Activated CD8-positive, alpha-beta memory T cell treated with anti-CD3 and anti-CD28 coated beads, Interleukin-2, amount 10 ng/mL, durations not matched to agents 7 days and 5 days (primary cell): ENCODE data around the gene PPY. TPM values are rescaled to one million over a fixed set of nuclear protein-coding genes. Genes with fewer than 3 reads are reported as not detected.
"Not testable (repeated sequence)": the region's sequence is repeated elsewhere in the genome, so short reads cannot be mapped to it uniquely, and the experiment has no call there.

ENCODE experiments used
- ATAC-seq: fragments of 150-1000 bp; cut with Tn5 transposase; one replicate; pipeline ENCODE4 v1.10.0; 2021; ENCODE audit warnings: moderate library complexity
- CTCF ChIA-PET: fragments of 350-600 bp; sonication (Branson Sonifier 250); formaldehyde crosslinking; loops from one replicate; lab custom pipeline; 2021; ENCODE audit warnings: antibody characterized with exemption; lab: Charles Lee
- DNase-seq: peaks from one replicate; pipeline ENCODE4 v3.0.0-alpha.2; 2020
- H3K27ac Mint-ChIP-seq: one replicate; pipeline ENCODE4 v1.8.0; 2021; ENCODE audit warnings: mild to moderate bottlenecking, mixed read lengths
- H3K27me3 Mint-ChIP-seq: one replicate; pipeline ENCODE4 v1.8.0; 2021; ENCODE audit warnings: mixed read lengths
- H3K36me3 Mint-ChIP-seq: one replicate; pipeline ENCODE4 v1.8.0; 2021; ENCODE audit warnings: mild to moderate bottlenecking, mixed read lengths
- H3K4me1 Mint-ChIP-seq: one replicate; pipeline ENCODE4 v1.8.0; 2021; ENCODE audit warnings: mixed read lengths
- H3K4me3 Mint-ChIP-seq: one replicate; pipeline ENCODE4 v1.8.0; 2021; ENCODE audit warnings: mild to moderate bottlenecking, moderate library complexity, mixed read lengths
- H3K9me3 Mint-ChIP-seq: one replicate; pipeline ENCODE4 v1.8.0; 2022; ENCODE audit warnings: low read depth, mixed read lengths
- total RNA-seq, 2 experiments: library from RNA; stranded (reverse); gene quantifications; one replicate each; pipeline ENCODE4 v1.2.3, GENCODE V29; 2021

PPY gene
- total RNA-seq, 2 experiments from 2014 or later = not detected

GRCh38 chr17:43956222-43956621 lies 13.9 kb upstream of the PPY start:
- H3K9me3 Mint-ChIP-seq = no peaks in the 10 kb centered on the region
- peaks cover 47% of the 10 kb centered on the region for H3K27me3 Mint-ChIP-seq
- CTCF ChIA-PET = no interaction called here
- H3K36me3 Mint-ChIP-seq = no peaks in the 10 kb centered on the region
- no peak overlapping the region for H3K27ac Mint-ChIP-seq
- no peak for DNase-seq
- H3K4me1 Mint-ChIP-seq = peaks cover 3% of the 10 kb centered on the region
- no peak for ATAC-seq
- H3K4me3 Mint-ChIP-seq = no peak overlapping the region

- DNase-seq (no peak), ATAC-seq (no peak)
- peaks cover 68% of the 10 kb centered on the region for H3K27me3 Mint-ChIP-seq
- no peaks in the 10 kb centered on the region for H3K36me3 Mint-ChIP-seq
- H3K27ac Mint-ChIP-seq = no peak within 1 kb of the TSS
- H3K4me1 Mint-ChIP-seq = peaks cover 7% of the 10 kb centered on the region
- CTCF ChIA-PET = interaction anchor here (1.8 kb wide), 1 partner anchor 10 kb away, joined by 4 read pairs; no protein-coding TSS in a partner anchor
- H3K9me3 Mint-ChIP-seq = no peaks in the 10 kb centered on the region
- H3K4me3 Mint-ChIP-seq = no peak within 1 kb of the TSS
Measured at GRCh38 chr17:43953746-43954145, 11.5 kb upstream of the PPY start, which contains the start of gene PYY. PYY (minus strand) TSS chr17:43953940; CDS start chr17:43953483, 457 bp downstream.

GRCh38 chr17:43952724-43953666 lies 10.7 kb upstream of the PPY start:
- H3K27me3 Mint-ChIP-seq = peaks cover 68% of the 10 kb centered on the region
- H3K9me3 Mint-ChIP-seq = no peaks in the 10 kb centered on the region
- ATAC-seq (peak; percentile 27), DNase-seq (no peak)
- no peaks in the 10 kb centered on the region for H3K36me3 Mint-ChIP-seq
- CTCF ChIA-PET = interaction anchor here (0.9 kb wide), 1 partner anchor 75 kb away, joined by 3 read pairs; no protein-coding TSS in a partner anchor
- H3K4me1 Mint-ChIP-seq = peaks cover 7% of the 10 kb centered on the region
- no peak overlapping the region for H3K27ac Mint-ChIP-seq
- H3K4me3 Mint-ChIP-seq = no peak overlapping the region

GRCh38 chr17:43952351-43952723 lies 10.1 kb upstream of the PPY start:
- Mint-ChIP-seq H3K27ac (no peak overlapping the region), H3K36me3 (no peaks in the 10 kb centered on the region), H3K9me3 (no peaks in the 10 kb centered on the region), H3K4me1 (peaks cover 7% of the 10 kb centered on the region), H3K27me3 (peaks cover 73% of the 10 kb centered on the region), H3K4me3 (no peak overlapping the region)
- DNase-seq = no peak
- CTCF ChIA-PET = interaction anchor here (0.9 to 1.4 kb wide), 2 partner anchors 14 to 74 kb away, joined by 3 read pairs; no protein-coding TSS in a partner anchor
- ATAC-seq = no peak

GRCh38 chr17:43951750-43952149 lies 9.5 kb upstream of the PPY start:
- no peaks in the 10 kb centered on the region for H3K36me3 Mint-ChIP-seq
- no peaks in the 10 kb centered on the region for H3K9me3 Mint-ChIP-seq
- ATAC-seq (no peak), DNase-seq (no peak)
- H3K4me1 Mint-ChIP-seq = peaks cover 7% of the 10 kb centered on the region
- peaks cover 73% of the 10 kb centered on the region for H3K27me3 Mint-ChIP-seq
- CTCF ChIA-PET = interaction anchor here (0.9 to 2.1 kb wide), 3 partner anchors 13 to 73 kb away, joined by 3 to 5 read pairs (median 3); no protein-coding TSS in a partner anchor
- no peak overlapping the region for H3K27ac Mint-ChIP-seq
- no peak overlapping the region for H3K4me3 Mint-ChIP-seq

GRCh38 chr17:43950554-43950953 lies 8.3 kb upstream of the PPY start:
- Mint-ChIP-seq H3K4me1 (peaks cover 11% of the 10 kb centered on the region), H3K27ac (no peak overlapping the region), H3K4me3 (no peak overlapping the region), H3K27me3 (peaks cover 66% of the 10 kb centered on the region), H3K36me3 (no peaks in the 10 kb centered on the region), H3K9me3 (no peaks in the 10 kb centered on the region)
- CTCF ChIA-PET = interaction anchor here (1.4 to 2.1 kb wide), 2 partner anchors 48 to 52 kb away, joined by 3 to 5 read pairs; no protein-coding TSS in a partner anchor
- DNase-seq = no peak
- no peak for ATAC-seq

GRCh38 chr17:43949781-43950180 lies 7.5 kb upstream of the PPY start:
- peaks cover 13% of the 10 kb centered on the region for H3K4me1 Mint-ChIP-seq
- no peak overlapping the region for H3K27ac Mint-ChIP-seq
- no peak for ATAC-seq
- CTCF ChIA-PET = interaction anchor here (1.4 to 2.1 kb wide), 2 partner anchors 48 to 53 kb away, joined by 3 to 5 read pairs; no protein-coding TSS in a partner anchor
- H3K27me3 Mint-ChIP-seq = peaks cover 65% of the 10 kb centered on the region
- no peaks in the 10 kb centered on the region for H3K9me3 Mint-ChIP-seq
- no peaks in the 10 kb centered on the region for H3K36me3 Mint-ChIP-seq
- no peak overlapping the region for H3K4me3 Mint-ChIP-seq
- no peak for DNase-seq

- H3K27me3 Mint-ChIP-seq = peaks cover 38% of the 10 kb centered on the region
- DNase-seq (no peak), ATAC-seq (no peak)
- no peak overlapping the region for H3K4me3 Mint-ChIP-seq
- H3K4me1 Mint-ChIP-seq = peaks cover 14% of the 10 kb centered on the region
- no peak overlapping the region for H3K27ac Mint-ChIP-seq
- CTCF ChIA-PET = interaction anchor here (0.8 to 4.6 kb wide), 7 partner anchors 9 to 404 kb away, joined by 3 to 22 read pairs (median 4); no protein-coding TSS in a partner anchor
- no peaks in the 10 kb centered on the region for H3K36me3 Mint-ChIP-seq
- no peaks in the 10 kb centered on the region for H3K9me3 Mint-ChIP-seq
Measured at GRCh38 chr17:43946781-43947180, 4.5 kb upstream of the PPY start.

- DNase-seq = no peak
- Mint-ChIP-seq H3K36me3 (no peaks in the 10 kb centered on the region), H3K27me3 (peaks cover 26% of the 10 kb centered on the region), H3K9me3 (no peaks in the 10 kb centered on the region), H3K4me1 (peaks cover 14% of the 10 kb centered on the region), H3K27ac (no peak overlapping the region), H3K4me3 (no peak overlapping the region)
- no peak for ATAC-seq
- CTCF ChIA-PET = interaction anchor here (1.0 to 4.6 kb wide), 17 partner anchors 17 to 406 kb away, joined by 3 to 67 read pairs (median 10); partner anchors contain the start of gene LSM12
Measured at GRCh38 chr17:43945074-43945829, 3.0 kb upstream of the PPY start.

GRCh38 chr17:43940630-43941029 lies 1.6 kb downstream of the PPY start:
- DNase-seq (no peak), ATAC-seq (no peak)
- Mint-ChIP-seq H3K4me3 (no peak overlapping the region), H3K27ac (no peak overlapping the region), H3K36me3 (no peaks in the 10 kb centered on the region), H3K4me1 (peaks cover 12% of the 10 kb centered on the region), H3K27me3 (peaks cover 29% of the 10 kb centered on the region), H3K9me3 (no peaks in the 10 kb centered on the region)
- CTCF ChIA-PET = interaction anchor here (1.3 to 1.5 kb wide), 2 partner anchors 30 to 162 kb away, joined by 3 read pairs; no protein-coding TSS in a partner anchor

- Mint-ChIP-seq H3K4me1 (peaks cover 11% of the 10 kb centered on the region), H3K27me3 (peaks cover 26% of the 10 kb centered on the region), H3K36me3 (no peaks in the 10 kb centered on the region), H3K27ac (no peak overlapping the region), H3K4me3 (no peak overlapping the region), H3K9me3 (no peaks in the 10 kb centered on the region)
- CTCF ChIA-PET = interaction anchor here (1.2 to 1.5 kb wide), 3 partner anchors 29 to 162 kb away, joined by 3 read pairs; no protein-coding TSS in a partner anchor
- ATAC-seq (no peak), DNase-seq (no peak)
Measured at GRCh38 chr17:43939886-43940285, 2.4 kb downstream of the PPY start.

- not testable (repeated sequence) for H3K4me3 Mint-ChIP-seq, H3K27ac Mint-ChIP-seq
- H3K27me3 Mint-ChIP-seq = peaks cover 25% of the 10 kb centered on the region
Measured at GRCh38 chr17:43939452-43939851, 2.8 kb downstream of the PPY start.

GRCh38 chr17:43938838-43939182 lies 3.5 kb downstream of the PPY start:
- Mint-ChIP-seq H3K36me3 (no peaks in the 10 kb centered on the region), H3K27me3 (peaks cover 25% of the 10 kb centered on the region), H3K4me1 (peaks cover 6% of the 10 kb centered on the region), H3K9me3 (no peaks in the 10 kb centered on the region), H3K27ac (no peak overlapping the region), H3K4me3 (no peak overlapping the region)
- DNase-seq = no peak
- no peak for ATAC-seq
- CTCF ChIA-PET = interaction anchor here (0.6 to 2.7 kb wide), 8 partner anchors 8 to 103 kb away, joined by 3 to 8 read pairs (median 4); no protein-coding TSS in a partner anchor

More at GRCh38 chr17:43939452-43939851, 2.8 kb downstream of the PPY start:
- ATAC-seq, H3K36me3 Mint-ChIP-seq, H3K4me1 Mint-ChIP-seq, DNase-seq, H3K9me3 Mint-ChIP-seq: not testable (repeated sequence)
- CTCF ChIA-PET = interaction anchor here (1.2 to 1.7 kb wide), 5 partner anchors 12 to 161 kb away, joined by 3 read pairs; no protein-coding TSS in a partner anchor
